Fibroblast of lung (primary cell): ENCODE measurements around the gene PMP22. TPM values are rescaled to one million over a fixed set of nuclear protein-coding genes. Genes with fewer than 3 reads are reported as not detected.
A peak's percentile ranks its signal among the peaks of the same experiment; 100 is the strongest.

Experiments
- DNase-seq, 2 donors: peaks; one replicate each; pipeline versions ENCODE4 v3.0.0 to v3.0.0-alpha.2; 2010; ENCODE audit warnings: low read depth in 2 of 2
- H2AFZ ChIP-seq: 2 replicates; pipeline ENCODE4 v1.5.1; 2012; ENCODE audit warnings: low read length, control low read depth, inconsistent platforms
- H3K27ac ChIP-seq: 2 replicates; pipeline ENCODE4 v1.5.1; 2011; ENCODE audit warnings: low read length, control low read depth; ENCODE audit not compliant: insufficient read depth
- H3K27me3 ChIP-seq: 2 replicates; pipeline ENCODE4 v1.5.1; 2011; ENCODE audit warnings: mild to moderate bottlenecking, low read length; ENCODE audit not compliant: control insufficient read depth, insufficient read depth
- H3K36me3 ChIP-seq: 2 replicates; pipeline ENCODE4 v1.5.1; 2011; ENCODE audit warnings: low read length; ENCODE audit not compliant: control insufficient read depth, insufficient read depth
- H3K4me1 ChIP-seq: 2 replicates; pipeline ENCODE4 v1.5.1; 2011; ENCODE audit warnings: low read length; ENCODE audit not compliant: control insufficient read depth, insufficient read depth; ENCODE audit errors: extremely low read depth
- H3K4me2 ChIP-seq: 2 replicates; pipeline ENCODE4 v1.5.1; 2011; ENCODE audit warnings: low read length, control low read depth; ENCODE audit not compliant: insufficient read depth; ENCODE audit errors: extremely low read depth
- H3K4me3 ChIP-seq, 4 experiments: fragments of 200-600 bp in 1 of 4; sonication (generic) in 1 of 4; replicated peaks in 1 of 4; 2 replicates each; pipeline ENCODE4 v1.5.1; 2011 to 2016; ENCODE audit warnings: low read length in 4 of 4, low read depth in 3 of 4, mild to moderate bottlenecking in 3 of 4, control low read depth in 2 of 4, inconsistent platforms in 1 of 4, mixed read lengths in 1 of 4; ENCODE audit not compliant: insufficient read depth in 1 of 4; ENCODE audit errors: control extremely low read depth in 1 of 4
- H3K79me2 ChIP-seq: 2 replicates; pipeline ENCODE4 v1.5.1; 2012; ENCODE audit warnings: mild to moderate bottlenecking, low read length, inconsistent platforms; ENCODE audit not compliant: control insufficient read depth, insufficient read depth
- H3K9ac ChIP-seq: 2 replicates; pipeline ENCODE4 v1.5.1; 2011; ENCODE audit warnings: mild to moderate bottlenecking, low read length, control low read depth; ENCODE audit not compliant: insufficient read depth
- H3K9me3 ChIP-seq: 2 replicates; pipeline ENCODE4 v1.5.1; 2012; ENCODE audit warnings: low read depth, low read length; ENCODE audit not compliant: control insufficient read depth, insufficient read depth
- H4K20me1 ChIP-seq: 2 replicates; pipeline ENCODE4 v1.5.1; 2011; ENCODE audit warnings: low read length; ENCODE audit not compliant: control insufficient read depth, insufficient read depth; ENCODE audit errors: extremely low read depth
- CTCF ChIP-seq, 2 donors: IDR thresholded peaks in 1 of 2; conservative IDR thresholded peaks in 1 of 2; 1 replicate in 1 of 2; 2 replicates in 1 of 2; pipeline ENCODE4 v1.5.1; 2011 to 2012; ENCODE audit warnings: low read length in 2 of 2, control low read depth in 1 of 2, inconsistent platforms in 1 of 2, low read depth in 1 of 2, mild to moderate bottlenecking in 1 of 2
- EZH2 ChIP-seq: IDR thresholded peaks from 2 replicates; pipeline ENCODE4 v1.5.1; 2012; ENCODE audit warnings: low read length, control low read depth, mild to moderate bottlenecking; ENCODE audit errors: missing control alignments
- polyA plus RNA-seq, 2 donors: library from polyadenylated mRNA; depleted of rRNA in 1 of 2; stranded (reverse) in 1 of 2; unstranded in 1 of 2; fragments of >200 nt; gene quantifications; 2 replicates each; pipeline ENCODE4 v1.2.1, GENCODE V29; 2011 to 2012; ENCODE audit warnings: missing spikeins in 1 of 2
- total RNA-seq: library from RNA; depleted of rRNA; stranded (reverse); fragments of >200 nt; gene quantifications from 2 replicates; pipeline ENCODE4 v1.2.1, GENCODE V29; 2014

The PMP22 gene
- total and polyA plus RNA-seq, 2 donors (not counting 1 experiment from before 2014, with no cell fraction given): 74.0 to 269 TPM

- Histone ChIP-seq H3K79me2 (peaks cover 30% of the 10 kb centered on the region), H3K4me1 (peaks cover 9% of the 10 kb centered on the region), H3K4me2 (peak overlapping the region; percentile 90), H3K4me3 (peak overlapping the region; percentile 40 to 93 (median 83)), H2AFZ (peak overlapping the region; percentile 4), H3K36me3 (peaks cover 5% of the 10 kb centered on the region), H3K27ac (peak overlapping the region; percentile 94), H3K27me3 (no peaks in the 10 kb centered on the region), H4K20me1 (no peaks in the 10 kb centered on the region), H3K9ac (peak overlapping the region; percentile 93), H3K9me3 (no peaks in the 10 kb centered on the region)
- no peak for TF ChIP-seq CTCF (conservative IDR thresholded peaks at IDR 0.05 in 1 of 2, IDR thresholded peaks at IDR 0.05 in 1 of 2; ENCODE audit: low read depth in 1 of 2, low read length in 2 of 2)
- no peak for TF ChIP-seq EZH2
- DNase-seq: peak; percentile 91
These were observed 1.9 kb downstream of the PMP22 start for GRCh38 chr17:15263206-15263579.

- H3K27me3 ChIP-seq: no peaks in the 10 kb centered on the region
- H3K36me3 ChIP-seq: peaks cover 6% of the 10 kb centered on the region
- peaks cover 14% of the 10 kb centered on the region for H3K4me1 ChIP-seq
- DNase-seq: peak; percentile 89 to 94
- H3K9me3 ChIP-seq: no peaks in the 10 kb centered on the region
- H3K4me3 ChIP-seq: peak overlapping the region; percentile 79 to 93 (median 89)
- H3K27ac ChIP-seq: peak overlapping the region; percentile 94
- peak overlapping the region; percentile 92 for H3K4me2 ChIP-seq
- peaks cover 33% of the 10 kb centered on the region for H3K79me2 ChIP-seq
- peak overlapping the region; percentile 60 for H2AFZ ChIP-seq
- no peaks in the 10 kb centered on the region for H4K20me1 ChIP-seq
- TF ChIP-seq CTCF (conservative IDR thresholded peaks at IDR 0.05 in 1 of 2, IDR thresholded peaks at IDR 0.05 in 1 of 2; ENCODE audit: low read depth in 1 of 2, low read length in 2 of 2): peak; percentile 37 to 45
- no peak for TF ChIP-seq EZH2
- H3K9ac ChIP-seq: peak overlapping the region; percentile 93
These were observed 2.6 kb downstream of the PMP22 start for GRCh38 chr17:15262291-15263205.

GRCh38 chr17:15261802-15262290 lies 3.3 kb downstream of the PMP22 start:
- Histone ChIP-seq H4K20me1 (no peaks in the 10 kb centered on the region), H3K9ac (peak overlapping the region; percentile 93), H3K4me2 (peak overlapping the region; percentile 92), H3K4me1 (peaks cover 20% of the 10 kb centered on the region), H3K27ac (peak overlapping the region; percentile 94), H2AFZ (peak overlapping the region; percentile 60), H3K36me3 (peaks cover 6% of the 10 kb centered on the region), H3K9me3 (no peaks in the 10 kb centered on the region), H3K4me3 (peak overlapping the region; percentile 79 to 93 (median 89)), H3K79me2 (peaks cover 33% of the 10 kb centered on the region), H3K27me3 (no peaks in the 10 kb centered on the region)
- TF ChIP-seq CTCF (conservative IDR thresholded peaks at IDR 0.05 in 1 of 2, IDR thresholded peaks at IDR 0.05 in 1 of 2; ENCODE audit: low read depth in 1 of 2, low read length in 2 of 2) (no peak), EZH2 (no peak)
- DNase-seq: peak; percentile 28 to 37
